PC-9 (cell line): ENCODE data around the gene TPRG1L. TPM values are rescaled to one million over a fixed set of nuclear protein-coding genes. Genes with fewer than 3 reads are reported as not detected.

Source experiments
- BruUV-seq: library from RNA; stranded (reverse); fragments of 400-500 nt; replicated peaks from 2 replicates; lab custom pipeline; 2021; lab: Mats Ljungman, UMichigan
- CTCF ChIA-PET: fragments of 300-600 bp; sonication (Branson Sonifier 250); formaldehyde crosslinking; loops from one replicate; lab custom pipeline; 2022; ENCODE audit warnings: antibody characterized with exemption; lab: Charles Lee
- POLR2A ChIA-PET: fragments of 300-600 bp; sonication (Branson Sonifier 250); formaldehyde crosslinking; loops from one replicate; lab custom pipeline; 2022; ENCODE audit warnings: antibody characterized with exemption; ENCODE audit not compliant: unreplicated experiment; lab: Charles Lee
- DNase-seq, 2 experiments: peaks; one replicate each; pipeline versions ENCODE4 v3.0.0 to v3.0.0-alpha.2; 2015 to 2022; ENCODE audit warnings: mixed read lengths in 1 of 2
- H2AFZ ChIP-seq: fragments of 200-600 bp; sonication (generic); 2 replicates; pipeline ENCODE4 v1.8.1; 2017; ENCODE audit warnings: antibody characterized with exemption
- H3F3A ChIP-seq: fragments of 200-600 bp; sonication (generic); 2 replicates; pipeline ENCODE4 v1.8.1; 2017; ENCODE audit warnings: antibody characterized with exemption, mild to moderate bottlenecking, low read depth; ENCODE audit not compliant: insufficient read depth
- H3K27ac ChIP-seq: fragments of 200-600 bp; sonication (generic); 2 replicates; pipeline ENCODE4 v1.6.1; 2016; ENCODE audit warnings: mixed run types
- H3K27me3 ChIP-seq: fragments of 200-600 bp; sonication (generic); 2 replicates; pipeline ENCODE4 v1.6.1; 2016; ENCODE audit warnings: low read depth, mixed run types; ENCODE audit not compliant: insufficient read depth
- H3K36me3 ChIP-seq: fragments of 200-600 bp; sonication (generic); 2 replicates; pipeline ENCODE4 v1.6.1; 2016; ENCODE audit warnings: low read depth, mixed run types
- H3K4me1 ChIP-seq: fragments of 200-600 bp; sonication (generic); replicated peaks from 2 replicates; pipeline ENCODE4 v1.6.1; 2016; ENCODE audit warnings: mixed run types; ENCODE audit not compliant: insufficient read depth
- H3K4me2 ChIP-seq: fragments of 200-600 bp; sonication (generic); 2 replicates; pipeline ENCODE4 v1.6.1; 2017; ENCODE audit warnings: mixed run types
- H3K4me3 ChIP-seq: fragments of 200-600 bp; sonication (generic); 2 replicates; pipeline ENCODE4 v1.6.1; 2016; ENCODE audit warnings: mixed run types
- H3K79me2 ChIP-seq: fragments of 200-600 bp; sonication (generic); 2 replicates; pipeline ENCODE4 v1.6.1; 2017; ENCODE audit warnings: low read depth, mixed run types
- H3K9me2 ChIP-seq: fragments of 200-600 bp; sonication (generic); 2 replicates; pipeline ENCODE4 v1.8.1; 2017; ENCODE audit warnings: mild to moderate bottlenecking; ENCODE audit not compliant: insufficient read depth
- H3K9me3 ChIP-seq: fragments of 200-600 bp; sonication (generic); 2 replicates; pipeline ENCODE4 v1.8.1; 2016; ENCODE audit warnings: low read depth; ENCODE audit not compliant: insufficient read depth
- H4K20me1 ChIP-seq: fragments of 200-600 bp; sonication (generic); 2 replicates; pipeline ENCODE4 v1.8.1; 2017; ENCODE audit not compliant: insufficient read depth
- EZH2 ChIP-seq: fragments of 200-600 bp; sonication (generic); IDR thresholded peaks from 2 replicates; pipeline ENCODE4 v1.8.0; 2017; ENCODE audit warnings: antibody characterized with exemption, low read depth
- intact Hi-C: fragments of 100-400 bp; cut with micrococcal nuclease; formaldehyde crosslinking; loops from one replicate; pipeline ENCODE4 v1.10.0; 2022; ENCODE audit not compliant: unreplicated experiment
- total RNA-seq: library from RNA; stranded (reverse); gene quantifications from 2 replicates; pipeline ENCODE4 v1.2.3, GENCODE V29; 2021
- TF ChIP-seq, protein P1 (sequence below): fragments of 200-600 bp; sonication (generic); conservative IDR thresholded peaks from 2 replicates; pipeline ENCODE4 v1.6.1; 2017; ENCODE audit warnings: mixed run types, antibody characterized with exemption, mild to moderate bottlenecking, moderate library complexity

TPRG1L gene
- total RNA-seq, 1 experiment from 2014 or later: 41.4 TPM

DNA sequence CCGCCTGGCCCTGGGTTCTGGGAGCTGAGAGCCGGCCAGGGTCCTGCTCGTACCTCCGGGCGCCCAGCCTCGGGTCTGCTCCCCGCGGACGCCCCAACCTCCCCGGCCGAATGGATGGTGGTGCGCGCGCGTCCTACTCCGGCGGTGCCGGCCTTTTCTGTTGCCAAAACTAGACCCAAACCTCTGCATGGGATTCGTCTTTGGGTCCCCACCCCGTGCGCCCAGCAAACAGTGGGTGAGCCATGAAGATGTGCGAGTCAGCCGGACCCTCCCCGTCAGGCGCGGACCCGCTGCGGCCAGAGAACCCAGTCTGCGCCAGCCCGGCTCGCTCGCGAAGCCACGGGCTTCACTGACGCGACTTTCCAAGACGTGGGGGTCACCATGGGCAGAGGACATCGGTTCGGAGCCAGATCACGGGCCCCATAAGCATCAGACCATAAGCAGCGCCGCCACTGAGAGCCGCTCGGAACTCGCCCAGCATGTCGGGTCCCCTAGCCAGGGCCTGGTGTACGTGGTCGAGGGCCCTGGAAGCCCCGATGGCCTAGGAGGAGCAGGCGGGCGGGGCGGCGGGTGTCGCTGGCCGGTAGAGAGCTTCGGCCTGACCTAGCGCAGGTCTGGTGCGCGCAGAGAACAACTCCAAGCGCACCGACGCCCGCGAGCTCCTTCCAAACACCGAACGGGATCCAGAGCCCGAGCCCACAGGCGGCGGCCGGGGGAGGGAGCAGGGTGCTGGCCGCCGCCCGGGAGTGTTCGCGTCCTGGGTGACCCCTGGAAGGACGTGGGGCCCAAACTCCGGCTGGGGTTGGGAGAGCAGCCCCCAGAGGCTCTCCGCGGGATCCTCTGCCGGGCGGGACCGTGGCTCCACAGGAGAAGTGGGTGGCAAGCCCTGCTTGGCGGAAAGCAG, 26.5 kb downstream of the TPRG1L start:
- no TSS peak for BruUV-seq
- Histone ChIP-seq H3K4me1 (peaks cover 7% of the 10 kb centered on the region), H3K27me3 (peaks cover 45% of the 10 kb centered on the region), H3F3A (peaks cover 5% of the 10 kb centered on the region; the same call in 1 of the 2 replicates), H3K9me3 (no peaks in the 10 kb centered on the region), H2AFZ (no peak overlapping the region), H3K36me3 (no peaks in the 10 kb centered on the region), H4K20me1 (no peaks in the 10 kb centered on the region), H3K9me2 (no peaks in the 10 kb centered on the region), H3K27ac (no peak overlapping the region), H3K4me2 (no peak overlapping the region), H3K79me2 (peaks cover 13% of the 10 kb centered on the region), H3K4me3 (no peak overlapping the region)
- CTCF ChIA-PET: no interaction called here
- no peak for DNase-seq
- intact Hi-C loops: no loop called here
- POLR2A ChIA-PET: no interaction called here
- no peak for TF ChIP-seq EZH2
- TF ChIP-seq, protein P1, sequence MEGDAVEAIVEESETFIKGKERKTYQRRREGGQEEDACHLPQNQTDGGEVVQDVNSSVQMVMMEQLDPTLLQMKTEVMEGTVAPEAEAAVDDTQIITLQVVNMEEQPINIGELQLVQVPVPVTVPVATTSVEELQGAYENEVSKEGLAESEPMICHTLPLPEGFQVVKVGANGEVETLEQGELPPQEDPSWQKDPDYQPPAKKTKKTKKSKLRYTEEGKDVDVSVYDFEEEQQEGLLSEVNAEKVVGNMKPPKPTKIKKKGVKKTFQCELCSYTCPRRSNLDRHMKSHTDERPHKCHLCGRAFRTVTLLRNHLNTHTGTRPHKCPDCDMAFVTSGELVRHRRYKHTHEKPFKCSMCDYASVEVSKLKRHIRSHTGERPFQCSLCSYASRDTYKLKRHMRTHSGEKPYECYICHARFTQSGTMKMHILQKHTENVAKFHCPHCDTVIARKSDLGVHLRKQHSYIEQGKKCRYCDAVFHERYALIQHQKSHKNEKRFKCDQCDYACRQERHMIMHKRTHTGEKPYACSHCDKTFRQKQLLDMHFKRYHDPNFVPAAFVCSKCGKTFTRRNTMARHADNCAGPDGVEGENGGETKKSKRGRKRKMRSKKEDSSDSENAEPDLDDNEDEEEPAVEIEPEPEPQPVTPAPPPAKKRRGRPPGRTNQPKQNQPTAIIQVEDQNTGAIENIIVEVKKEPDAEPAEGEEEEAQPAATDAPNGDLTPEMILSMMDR: no peak

DNA sequence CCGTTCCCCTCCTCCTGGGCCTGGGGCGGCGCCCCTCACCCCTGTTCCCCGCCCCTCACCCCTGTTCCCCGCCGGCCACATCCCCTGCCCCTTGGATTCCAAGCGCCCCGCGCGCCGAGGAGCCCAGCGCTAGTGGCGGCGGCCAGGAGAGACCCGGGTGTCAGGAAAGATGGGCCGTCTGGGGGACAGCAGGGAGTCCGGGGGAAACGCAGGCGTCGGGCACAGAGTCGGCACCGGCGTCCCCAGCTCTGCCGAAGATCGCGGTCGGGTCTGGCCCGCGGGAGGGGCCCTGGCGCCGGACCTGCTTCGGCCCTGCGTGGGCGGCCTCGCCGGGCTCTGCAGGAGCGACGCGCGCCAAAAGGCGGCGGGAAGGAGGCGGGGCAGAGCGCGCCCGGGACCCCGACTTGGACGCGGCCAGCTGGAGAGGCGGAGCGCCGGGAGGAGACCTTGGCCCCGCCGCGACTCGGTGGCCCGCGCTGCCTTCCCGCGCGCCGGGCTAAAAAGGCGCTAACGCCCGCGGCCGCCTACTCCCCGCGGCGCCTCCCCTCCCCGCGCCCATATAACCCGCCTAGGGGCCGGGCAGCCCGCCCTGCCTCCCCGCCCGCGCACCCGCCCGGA, 27.2 kb downstream of the TPRG1L start, which contains the start of gene TP73:
Gene TP73, plus strand, starts transcription at position 587 of the 618 bp plus-strand sequence. CDS start 29,850 bp downstream, outside the sequence.
- Histone ChIP-seq H3K4me2 (peak within 1 kb of the TSS; percentile 58), H3K4me3 (peak within 1 kb of the TSS; percentile 33; the same call in 1 of the 2 replicates), H4K20me1 (no peaks in the 10 kb centered on the region), H3K9me3 (no peaks in the 10 kb centered on the region), H3K36me3 (no peaks in the 10 kb centered on the region), H3F3A (peaks cover 5% of the 10 kb centered on the region; the same call in 1 of the 2 replicates), H3K27ac (no peak within 1 kb of the TSS), H3K9me2 (no peaks in the 10 kb centered on the region), H3K79me2 (peaks cover 13% of the 10 kb centered on the region), H3K27me3 (peaks cover 53% of the 10 kb centered on the region), H2AFZ (no peak within 1 kb of the TSS), H3K4me1 (peaks cover 7% of the 10 kb centered on the region)
- ChIA-PET CTCF (no interaction called here), POLR2A (no interaction called here)
- DNase-seq: peak in 1 of 2 experiments; percentile 29
- intact Hi-C loops: no loop called here
- no TSS peak for BruUV-seq
- no peak for TF ChIP-seq EZH2
- TF ChIP-seq, protein P1: no peak

DNA sequence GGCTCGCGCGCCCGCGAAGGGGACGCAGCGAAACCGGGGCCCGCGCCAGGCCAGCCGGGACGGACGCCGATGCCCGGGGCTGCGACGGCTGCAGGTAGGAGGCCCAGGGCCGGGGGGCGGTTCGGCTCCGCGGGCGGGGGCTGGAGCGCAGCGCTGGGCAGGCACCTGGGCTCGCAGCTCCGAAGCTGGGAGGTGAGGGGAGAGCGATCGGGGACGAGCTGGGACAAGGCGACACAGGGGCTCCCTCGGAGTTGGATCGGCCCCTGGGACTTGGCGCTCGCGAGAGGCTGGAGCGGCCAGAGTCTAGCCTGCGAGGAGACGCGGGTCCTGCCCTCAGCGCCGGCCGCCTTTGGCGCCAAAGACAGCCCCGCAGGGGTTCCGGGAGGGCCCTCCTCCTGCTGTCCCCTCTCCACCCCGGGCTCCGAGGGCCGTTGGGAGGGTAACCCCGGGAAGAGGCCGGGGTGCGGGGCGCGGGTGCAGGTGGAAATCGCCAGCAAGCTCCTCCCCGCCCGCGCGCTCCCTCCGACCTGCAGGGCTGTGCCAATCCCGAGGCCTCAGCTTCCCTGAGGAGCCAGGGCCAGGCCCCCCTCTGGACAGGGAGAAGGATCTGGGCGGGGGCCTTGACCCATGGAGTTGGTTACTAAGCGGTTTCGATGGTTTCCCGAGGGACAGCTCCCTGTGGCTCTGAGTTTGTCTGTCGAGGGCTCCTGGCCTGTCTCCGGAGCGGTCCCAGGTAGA, 27.9 kb downstream of the TPRG1L start:
- no peak for TF ChIP-seq EZH2
- TF ChIP-seq, protein P1: no peak
- peak overlapping the region; percentile 58; the same call in 1 of the 2 replicates for H3K4me2 ChIP-seq
- peaks cover 5% of the 10 kb centered on the region; the same call in 1 of the 2 replicates for H3F3A ChIP-seq
- H4K20me1 ChIP-seq: no peaks in the 10 kb centered on the region
- H2AFZ ChIP-seq: no peak overlapping the region
- H3K79me2 ChIP-seq: peaks cover 13% of the 10 kb centered on the region
- DNase-seq: peak in 1 of 2 experiments; percentile 33
- ChIA-PET POLR2A (interaction anchor here (0.6 kb wide), 1 partner anchor 14 kb away, joined by 4 read pairs; no protein-coding TSS in a partner anchor), CTCF (no interaction called here)
- H3K36me3 ChIP-seq: no peaks in the 10 kb centered on the region
- H3K9me3 ChIP-seq: no peaks in the 10 kb centered on the region
- intact Hi-C loops: no loop called here
- H3K4me3 ChIP-seq: peak overlapping the region; percentile 33; the same call in 1 of the 2 replicates
- peaks cover 7% of the 10 kb centered on the region for H3K4me1 ChIP-seq
- peaks cover 60% of the 10 kb centered on the region for H3K27me3 ChIP-seq
- BruUV-seq: TSS peak; percentile 29
- H3K9me2 ChIP-seq: no peaks in the 10 kb centered on the region
- no peak overlapping the region for H3K27ac ChIP-seq
